ENCODE results near the gene ERICH6. TPM values are rescaled to one million over a fixed set of nuclear protein-coding genes. Genes with fewer than 3 reads are reported as not detected.

Gene ERICH6
- polyA plus RNA-seq, 6 donors from 2014 or later: 0.58 to 0.88 TPM; not detected in 4

DNA sequence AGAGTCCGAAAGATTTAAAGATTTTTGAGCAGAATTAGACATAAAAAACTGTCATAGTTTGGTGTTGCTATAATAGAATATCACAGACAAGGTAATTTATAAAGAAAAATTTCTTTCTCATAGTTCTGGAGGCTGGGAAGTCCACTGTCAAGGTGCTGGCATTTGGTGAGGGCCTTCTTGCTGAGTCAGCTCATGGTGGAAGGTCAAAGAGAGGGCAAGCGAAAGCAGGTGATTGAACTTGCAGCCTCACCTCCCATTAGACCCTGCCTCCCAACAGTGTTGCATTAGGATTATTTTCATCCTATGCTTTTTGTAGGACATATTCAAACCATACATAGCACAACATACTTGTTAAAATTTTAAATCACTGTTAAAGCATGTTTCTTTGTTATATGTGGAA, 90.7 kb downstream of the ERICH6 start:
- no peak for ATAC-seq (ENCODE audit: low read depth in 2 of 2)

DNA sequence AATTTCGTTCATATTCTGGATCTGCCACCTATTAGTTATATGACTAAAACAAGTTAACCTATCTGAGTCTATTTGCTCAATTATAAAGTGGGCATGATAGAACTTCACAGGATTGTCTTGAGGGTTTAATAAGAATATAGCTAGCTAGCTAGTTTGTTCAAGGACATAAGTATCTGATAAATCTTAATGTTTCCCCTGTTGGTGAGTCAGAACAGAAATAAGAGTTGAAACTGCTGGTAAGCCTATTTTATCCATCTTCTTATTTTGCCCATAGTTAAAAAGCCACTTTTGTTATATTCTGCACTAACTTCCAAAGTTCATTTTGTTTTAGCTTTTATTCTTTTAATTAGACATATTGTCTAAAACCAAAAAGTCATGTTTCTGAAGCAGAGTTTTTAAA, 91.2 kb downstream of the ERICH6 start:
- no peaks in the 10 kb centered on the region for H3K27me3 Mint-ChIP-seq
- H3K36me3 Mint-ChIP-seq: peaks cover 14 to 15% of the 10 kb centered on the region in 2 donors
- H3K4me3 Mint-ChIP-seq: no peak overlapping the region
- DNase-seq (no peak), ATAC-seq (ENCODE audit: low read depth in 2 of 2) (no peak)
- H3K4me1 Mint-ChIP-seq: peaks cover 51 to 64% (median 61%) of the 10 kb centered on the region in 3 donors
- H3K27ac Mint-ChIP-seq: no peak overlapping the region
- no peaks in the 10 kb centered on the region for H3K9me3 Mint-ChIP-seq

More for the DNA sequence above, 90.7 kb downstream of the ERICH6 start:
- peaks cover 47 to 64% (median 55%) of the 10 kb centered on the region in 3 donors for H3K4me1 Mint-ChIP-seq
- H3K27ac Mint-ChIP-seq: peak overlapping the region in 1 of 6 donors; percentile 10
- peaks cover 9 to 15% of the 10 kb centered on the region in 2 donors for H3K36me3 Mint-ChIP-seq
- no peak overlapping the region for H3K4me3 Mint-ChIP-seq
- no peak for DNase-seq
- no peaks in the 10 kb centered on the region for H3K27me3 Mint-ChIP-seq
- no peaks in the 10 kb centered on the region for H3K9me3 Mint-ChIP-seq

DNA sequence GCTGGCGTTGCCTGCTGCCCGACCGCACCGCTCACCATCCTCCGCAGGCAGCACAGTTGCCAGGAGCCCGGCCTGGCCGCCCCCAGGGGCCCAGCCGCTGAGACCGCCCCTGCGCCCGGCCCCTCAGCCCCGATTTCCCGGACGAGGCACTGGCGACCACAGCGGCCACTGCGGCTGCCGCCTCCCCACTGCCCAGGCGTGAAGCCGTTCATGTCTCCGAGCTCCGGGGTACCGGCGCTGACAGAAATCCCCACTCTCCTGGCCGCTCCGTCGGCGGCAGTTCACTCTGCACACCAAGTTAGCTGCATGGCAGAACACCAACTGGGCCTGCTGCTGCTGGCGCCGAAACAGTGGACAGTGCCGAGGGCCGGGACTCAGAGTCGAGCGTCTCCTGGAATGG, 92.1 kb downstream of the ERICH6 start:
- no peak overlapping the region for H3K27ac Mint-ChIP-seq
- H3K4me1 Mint-ChIP-seq: peaks cover 52 to 68% (median 65%) of the 10 kb centered on the region in 3 donors
- H3K9me3 Mint-ChIP-seq: no peaks in the 10 kb centered on the region
- no peaks in the 10 kb centered on the region for H3K27me3 Mint-ChIP-seq
- H3K4me3 Mint-ChIP-seq: no peak overlapping the region
- ATAC-seq (ENCODE audit: low read depth in 2 of 2) (no peak), DNase-seq (no peak)
- H3K36me3 Mint-ChIP-seq: peaks cover 15 to 17% of the 10 kb centered on the region in 2 donors

DNA sequence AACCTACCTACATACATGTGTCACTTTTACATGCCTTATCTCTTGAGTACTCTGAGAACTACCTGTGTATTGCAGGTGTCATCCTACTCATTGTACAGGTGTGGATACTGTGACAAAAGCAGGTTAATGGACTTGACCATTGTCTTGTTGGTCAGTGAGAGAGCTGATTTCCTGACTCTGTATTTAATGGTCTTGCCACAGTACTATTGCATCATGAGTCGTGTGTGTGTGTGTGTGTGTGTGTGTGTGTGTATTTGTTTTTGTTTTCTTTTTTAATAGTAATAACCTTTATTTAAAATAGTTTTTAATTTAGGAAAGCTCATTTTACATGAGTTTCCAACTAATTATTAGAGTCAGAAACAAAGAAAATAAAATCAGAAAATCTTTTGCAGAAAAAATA, 92.9 kb downstream of the ERICH6 start:
- no peaks in the 10 kb centered on the region for H3K9me3 Mint-ChIP-seq
- peak overlapping the region in 2 of 6 donors; percentile 34 to 93 for H3K27ac Mint-ChIP-seq
- peaks cover 57 to 77% (median 71%) of the 10 kb centered on the region in 3 donors for H3K4me1 Mint-ChIP-seq
- peaks cover 15 to 17% of the 10 kb centered on the region in 2 donors for H3K36me3 Mint-ChIP-seq
- ATAC-seq (ENCODE audit: low read depth in 2 of 2) (no peak), DNase-seq (no peak)
- H3K27me3 Mint-ChIP-seq: no peaks in the 10 kb centered on the region
- peak overlapping the region in 1 of 8 donors; percentile 4 for H3K4me3 Mint-ChIP-seq

DNA sequence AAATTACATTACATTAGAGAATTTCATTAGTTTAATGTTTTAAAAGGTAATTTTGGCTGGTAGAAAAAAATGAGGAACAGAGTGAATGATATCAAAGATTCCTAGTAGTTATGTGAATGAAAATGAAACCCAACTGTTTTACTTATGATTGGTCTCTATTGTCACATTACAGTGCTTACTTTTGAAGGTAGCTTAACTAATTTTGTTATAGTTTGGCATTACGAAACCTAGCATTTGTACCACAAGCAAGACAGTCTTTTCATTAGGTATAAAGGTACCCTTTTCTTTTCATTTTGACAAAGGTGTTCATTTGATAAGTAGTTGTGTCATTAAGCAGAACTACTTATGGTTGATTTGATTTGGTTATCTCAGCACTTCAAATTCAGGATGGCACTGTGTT, 93.7 kb downstream of the ERICH6 start:
- Mint-ChIP-seq H3K36me3 (peaks cover 15 to 17% of the 10 kb centered on the region in 2 donors), H3K4me1 (peaks cover 60 to 80% (median 76%) of the 10 kb centered on the region in 3 donors), H3K27me3 (no peaks in the 10 kb centered on the region), H3K9me3 (no peaks in the 10 kb centered on the region), H3K27ac (peak overlapping the region; percentile 34 to 93 (median 80)), H3K4me3 (peak overlapping the region in 4 of 8 donors; percentile 4 to 64 (median 34))
- DNase-seq: no peak
- peak; percentile 29 to 49 for ATAC-seq (ENCODE audit: low read depth in 2 of 2)

Other genes starting within 250 kb of the ERICH6 start
- gene SERP1, start 157.4 kb downstream of the ERICH6 start, polyA plus RNA-seq (ENCODE audit: low read depth in 6 of 6): 100 to 1,000 TPM in 4 of 6 donors, 10 to 100 TPM in 2; 82.5 to 115 (median 106) TPM
- gene EIF2A, start 157.1 kb downstream of the ERICH6 start, polyA plus RNA-seq (ENCODE audit: low read depth in 6 of 6): 10 to 100 TPM; 31.6 to 54.0 (median 42.9) TPM
- 100 to 1,000 TPM; 279 to 418 (median 299) TPM for gene SELENOT, start 100.6 kb downstream of the ERICH6 start, polyA plus RNA-seq (ENCODE audit: low read depth in 6 of 6)
- gene SIAH2, start 59.2 kb upstream of the ERICH6 start, polyA plus RNA-seq (ENCODE audit: low read depth in 6 of 6): 100 to 1,000 TPM in 2 of 6 donors, 10 to 100 TPM in 4; 49.7 to 121 (median 78.9) TPM
- not detected for gene MINDY4B, start 201.5 kb upstream of the ERICH6 start, polyA plus RNA-seq (ENCODE audit: low read depth in 6 of 6)

Measured in naive B cell (primary cell).